ENCODE data around the gene ALDH18A1.

- TF ChIP-seq CTCF (IDR thresholded peaks at IDR 0.05 in 2 of 3, conservative IDR thresholded peaks at IDR 0.05 in 1 of 3; ENCODE audit: borderline replicate concordance in 1 of 3, insufficient read depth in 1 of 3, low read depth in 2 of 3, low read length in 2 of 3) = no peak
- no peak for TF ChIP-seq EZH2 (IDR thresholded peaks at IDR 0.05)
Observed at GRCh38 chr10:95661818-95662217, 5.3 kb upstream of the ALDH18A1 start.
